ENCODE results near the gene ZNF41.

The ZNF41 gene

DNA sequence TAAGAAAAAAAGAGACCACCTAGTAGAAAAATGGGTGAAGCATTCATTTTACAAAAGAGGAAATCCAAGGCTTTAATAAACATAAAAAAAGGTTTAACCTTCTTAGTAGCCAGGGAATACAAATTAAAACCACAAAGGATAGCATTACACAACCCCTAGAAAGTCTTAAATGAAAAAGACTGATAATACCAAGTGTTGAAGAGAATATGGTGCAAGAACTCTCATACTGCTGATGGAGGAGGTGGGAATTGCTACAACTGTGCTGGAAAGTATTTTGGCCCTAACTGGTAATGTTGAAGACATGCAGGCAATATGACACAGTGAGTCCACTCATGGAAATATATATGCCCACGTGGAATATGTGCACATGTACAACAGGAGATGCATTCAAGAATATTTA is 22.5 kb downstream of the ZNF41 start:
- TF ChIP-seq, protein P1, sequence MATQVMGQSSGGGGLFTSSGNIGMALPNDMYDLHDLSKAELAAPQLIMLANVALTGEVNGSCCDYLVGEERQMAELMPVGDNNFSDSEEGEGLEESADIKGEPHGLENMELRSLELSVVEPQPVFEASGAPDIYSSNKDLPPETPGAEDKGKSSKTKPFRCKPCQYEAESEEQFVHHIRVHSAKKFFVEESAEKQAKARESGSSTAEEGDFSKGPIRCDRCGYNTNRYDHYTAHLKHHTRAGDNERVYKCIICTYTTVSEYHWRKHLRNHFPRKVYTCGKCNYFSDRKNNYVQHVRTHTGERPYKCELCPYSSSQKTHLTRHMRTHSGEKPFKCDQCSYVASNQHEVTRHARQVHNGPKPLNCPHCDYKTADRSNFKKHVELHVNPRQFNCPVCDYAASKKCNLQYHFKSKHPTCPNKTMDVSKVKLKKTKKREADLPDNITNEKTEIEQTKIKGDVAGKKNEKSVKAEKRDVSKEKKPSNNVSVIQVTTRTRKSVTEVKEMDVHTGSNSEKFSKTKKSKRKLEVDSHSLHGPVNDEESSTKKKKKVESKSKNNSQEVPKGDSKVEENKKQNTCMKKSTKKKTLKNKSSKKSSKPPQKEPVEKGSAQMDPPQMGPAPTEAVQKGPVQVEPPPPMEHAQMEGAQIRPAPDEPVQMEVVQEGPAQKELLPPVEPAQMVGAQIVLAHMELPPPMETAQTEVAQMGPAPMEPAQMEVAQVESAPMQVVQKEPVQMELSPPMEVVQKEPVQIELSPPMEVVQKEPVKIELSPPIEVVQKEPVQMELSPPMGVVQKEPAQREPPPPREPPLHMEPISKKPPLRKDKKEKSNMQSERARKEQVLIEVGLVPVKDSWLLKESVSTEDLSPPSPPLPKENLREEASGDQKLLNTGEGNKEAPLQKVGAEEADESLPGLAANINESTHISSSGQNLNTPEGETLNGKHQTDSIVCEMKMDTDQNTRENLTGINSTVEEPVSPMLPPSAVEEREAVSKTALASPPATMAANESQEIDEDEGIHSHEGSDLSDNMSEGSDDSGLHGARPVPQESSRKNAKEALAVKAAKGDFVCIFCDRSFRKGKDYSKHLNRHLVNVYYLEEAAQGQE (IDR thresholded peaks at IDR 0.05; ENCODE audit: insufficient read depth in 1 of 2, low read depth in 2 of 2, low read length in 2 of 2): no peak
- TF ChIP-seq SIN3A (IDR thresholded peaks at IDR 0.05; ENCODE audit: borderline replicate concordance, insufficient read depth, low read length): no peak
- no peak for TF ChIP-seq TAF1 (IDR thresholded peaks at IDR 0.05; ENCODE audit: borderline replicate concordance, insufficient read depth, low read length)
- TF ChIP-seq POLR2AphosphoS5 (IDR thresholded peaks at IDR 0.05; ENCODE audit: low read depth, low read length): no peak
- no peak for TF ChIP-seq FOXP2 (optimal IDR thresholded peaks at IDR 0.05; ENCODE audit: borderline replicate concordance, extremely low read depth, extremely low read length, insufficient read depth)

GRCh38 chrX:47458528-47458927 is 24.5 kb downstream of the ZNF41 start:
- TF ChIP-seq TAF1 (IDR thresholded peaks at IDR 0.05; ENCODE audit: borderline replicate concordance, insufficient read depth, low read length): no peak
- no peak for TF ChIP-seq POLR2AphosphoS5 (IDR thresholded peaks at IDR 0.05; ENCODE audit: low read depth, low read length)
- no peak for TF ChIP-seq FOXP2 (optimal IDR thresholded peaks at IDR 0.05; ENCODE audit: borderline replicate concordance, extremely low read depth, extremely low read length, insufficient read depth)
- TF ChIP-seq, protein P1 (IDR thresholded peaks at IDR 0.05; ENCODE audit: insufficient read depth in 1 of 2, low read depth in 2 of 2, low read length in 2 of 2): no peak
- no peak for TF ChIP-seq SIN3A (IDR thresholded peaks at IDR 0.05; ENCODE audit: borderline replicate concordance, insufficient read depth, low read length)

- TF ChIP-seq, protein P1 (IDR thresholded peaks at IDR 0.05; ENCODE audit: insufficient read depth in 1 of 2, low read depth in 2 of 2, low read length in 2 of 2): no peak
Measured at GRCh38 chrX:47456080-47456479, 26.9 kb downstream of the ZNF41 start.

GRCh38 chrX:47452112-47452511 is 30.9 kb downstream of the ZNF41 start:
- TF ChIP-seq, protein P1 (IDR thresholded peaks at IDR 0.05; ENCODE audit: insufficient read depth in 1 of 2, low read depth in 2 of 2, low read length in 2 of 2): no peak
- TF ChIP-seq TAF1 (IDR thresholded peaks at IDR 0.05; ENCODE audit: borderline replicate concordance, insufficient read depth, low read length): no peak
- TF ChIP-seq FOXP2 (optimal IDR thresholded peaks at IDR 0.05; ENCODE audit: borderline replicate concordance, extremely low read depth, extremely low read length, insufficient read depth): no peak
- TF ChIP-seq SIN3A (IDR thresholded peaks at IDR 0.05; ENCODE audit: borderline replicate concordance, insufficient read depth, low read length): no peak
- no peak for TF ChIP-seq POLR2AphosphoS5 (IDR thresholded peaks at IDR 0.05; ENCODE audit: low read depth, low read length)

DNA sequence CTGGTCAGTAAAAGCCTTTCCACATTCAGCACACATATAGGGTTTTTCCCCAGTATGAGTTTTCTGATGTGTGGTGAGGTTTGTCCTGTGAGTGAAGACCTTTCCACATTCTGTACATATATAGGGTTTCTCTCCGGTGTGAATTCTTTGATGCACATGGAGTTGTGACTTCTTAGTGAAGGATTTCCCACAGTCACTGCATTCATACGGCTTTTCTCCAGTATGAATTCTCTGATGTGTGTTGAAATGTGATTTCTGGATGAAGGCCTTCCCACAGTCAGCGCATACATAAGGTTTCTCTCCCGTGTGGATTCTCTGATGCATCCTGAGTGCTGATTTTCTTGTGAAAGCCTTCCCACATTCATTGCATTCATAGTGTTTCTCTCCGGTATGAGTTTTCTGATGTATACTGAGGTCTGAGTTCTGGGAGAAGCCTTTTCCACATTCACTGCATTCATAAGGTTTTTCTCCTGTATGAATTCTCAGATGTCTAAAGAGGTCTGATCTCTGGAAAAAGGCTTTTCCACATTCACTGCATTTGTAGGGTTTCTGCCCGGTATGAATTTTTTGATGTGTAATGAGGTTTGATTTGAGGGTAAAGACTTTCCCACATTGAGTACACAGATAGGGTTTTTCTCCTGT is 34.7 kb downstream of the ZNF41 start:
- TF ChIP-seq, protein P1 (IDR thresholded peaks at IDR 0.05; ENCODE audit: insufficient read depth in 1 of 2, low read depth in 2 of 2, low read length in 2 of 2): no peak
- no peak for TF ChIP-seq SIN3A (IDR thresholded peaks at IDR 0.05; ENCODE audit: borderline replicate concordance, insufficient read depth, low read length)
- no peak for TF ChIP-seq FOXP2 (optimal IDR thresholded peaks at IDR 0.05; ENCODE audit: borderline replicate concordance, extremely low read depth, extremely low read length, insufficient read depth)
- TF ChIP-seq TAF1 (IDR thresholded peaks at IDR 0.05; ENCODE audit: borderline replicate concordance, insufficient read depth, low read length): no peak
- TF ChIP-seq POLR2AphosphoS5 (IDR thresholded peaks at IDR 0.05; ENCODE audit: low read depth, low read length): no peak
